ENCODE data around the gene MRNIP. TPM values are rescaled to one million over a fixed set of nuclear protein-coding genes. Genes with fewer than 3 reads are reported as not detected.
A peak's percentile ranks its signal among the peaks of the same experiment; 100 is the strongest.

Gene MRNIP
- total RNA-seq, 1 experiment from 2014 or later, result 36.2 TPM

- Histone ChIP-seq H3K4me2 (ENCODE audit: low read length) (no peak overlapping the region), H4K20me1 (ENCODE audit: insufficient read depth) (peaks cover 2% of the 10 kb centered on the region; the same call in 1 of the 2 replicates), H2AFZ (ENCODE audit: low read depth, low read length, poor library complexity, severe bottlenecking) (no peak overlapping the region), H3K9ac (ENCODE audit: low read length) (no peak overlapping the region), H3K9me3 (ENCODE audit: control insufficient read depth in 1 of 2, insufficient read depth in 1 of 2, low read depth in 1 of 2, low read length in 2 of 2) (no peaks in the 10 kb centered on the region), H3K27me3 (ENCODE audit: insufficient read depth, low read length) (no peaks in the 10 kb centered on the region), H3K4me3 (replicated peaks in 1 of 2; ENCODE audit: low read depth in 1 of 2, low read length in 2 of 2) (no peak overlapping the region), H3K79me2 (ENCODE audit: insufficient read depth, low read length) (peaks cover 12% of the 10 kb centered on the region), H3K4me1 (ENCODE audit: control insufficient read depth in 1 of 2, insufficient read depth in 2 of 2, low read length in 2 of 2) (peaks cover 30 to 41% of the 10 kb centered on the region in 2 experiments), H3K36me3 (ENCODE audit: control insufficient read depth in 1 of 2, insufficient read depth in 2 of 2, low read length in 2 of 2) (peaks cover 19 to 25% of the 10 kb centered on the region in 2 experiments; a peak in 3 of 4 replicates), H3K9me2 (ENCODE audit: insufficient read depth) (no peaks in the 10 kb centered on the region), H3K27ac (ENCODE audit: low read depth, low read length) (peak overlapping the region; percentile 99; the same call in 1 of the 2 replicates)
- no peak for TF ChIP-seq ATF3 (IDR thresholded peaks at IDR 0.05)
- TF ChIP-seq, protein P1, sequence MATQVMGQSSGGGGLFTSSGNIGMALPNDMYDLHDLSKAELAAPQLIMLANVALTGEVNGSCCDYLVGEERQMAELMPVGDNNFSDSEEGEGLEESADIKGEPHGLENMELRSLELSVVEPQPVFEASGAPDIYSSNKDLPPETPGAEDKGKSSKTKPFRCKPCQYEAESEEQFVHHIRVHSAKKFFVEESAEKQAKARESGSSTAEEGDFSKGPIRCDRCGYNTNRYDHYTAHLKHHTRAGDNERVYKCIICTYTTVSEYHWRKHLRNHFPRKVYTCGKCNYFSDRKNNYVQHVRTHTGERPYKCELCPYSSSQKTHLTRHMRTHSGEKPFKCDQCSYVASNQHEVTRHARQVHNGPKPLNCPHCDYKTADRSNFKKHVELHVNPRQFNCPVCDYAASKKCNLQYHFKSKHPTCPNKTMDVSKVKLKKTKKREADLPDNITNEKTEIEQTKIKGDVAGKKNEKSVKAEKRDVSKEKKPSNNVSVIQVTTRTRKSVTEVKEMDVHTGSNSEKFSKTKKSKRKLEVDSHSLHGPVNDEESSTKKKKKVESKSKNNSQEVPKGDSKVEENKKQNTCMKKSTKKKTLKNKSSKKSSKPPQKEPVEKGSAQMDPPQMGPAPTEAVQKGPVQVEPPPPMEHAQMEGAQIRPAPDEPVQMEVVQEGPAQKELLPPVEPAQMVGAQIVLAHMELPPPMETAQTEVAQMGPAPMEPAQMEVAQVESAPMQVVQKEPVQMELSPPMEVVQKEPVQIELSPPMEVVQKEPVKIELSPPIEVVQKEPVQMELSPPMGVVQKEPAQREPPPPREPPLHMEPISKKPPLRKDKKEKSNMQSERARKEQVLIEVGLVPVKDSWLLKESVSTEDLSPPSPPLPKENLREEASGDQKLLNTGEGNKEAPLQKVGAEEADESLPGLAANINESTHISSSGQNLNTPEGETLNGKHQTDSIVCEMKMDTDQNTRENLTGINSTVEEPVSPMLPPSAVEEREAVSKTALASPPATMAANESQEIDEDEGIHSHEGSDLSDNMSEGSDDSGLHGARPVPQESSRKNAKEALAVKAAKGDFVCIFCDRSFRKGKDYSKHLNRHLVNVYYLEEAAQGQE (IDR thresholded peaks at IDR 0.05; ENCODE audit: low read depth), result no peak
- no peak for TF ChIP-seq SIN3A (IDR thresholded peaks at IDR 0.05; ENCODE audit: low read depth)
- no peak for TF ChIP-seq EZH2 (IDR thresholded peaks at IDR 0.05)
- no peak for TF ChIP-seq ZFX (IDR thresholded peaks at IDR 0.05)
- TF ChIP-seq EGR1 (IDR thresholded peaks at IDR 0.05; ENCODE audit: low read depth), result no peak
- TF ChIP-seq POLR2A (IDR thresholded peaks at IDR 0.05; ENCODE audit: borderline replicate concordance, extremely low read depth, insufficient read depth, insufficient read length), result no peak
- no peak for TF ChIP-seq FOSL1 (IDR thresholded peaks at IDR 0.05; ENCODE audit: low read depth)
- TF ChIP-seq SRF (IDR thresholded peaks at IDR 0.05; ENCODE audit: low read depth), result no peak
- TF ChIP-seq, protein P2, sequence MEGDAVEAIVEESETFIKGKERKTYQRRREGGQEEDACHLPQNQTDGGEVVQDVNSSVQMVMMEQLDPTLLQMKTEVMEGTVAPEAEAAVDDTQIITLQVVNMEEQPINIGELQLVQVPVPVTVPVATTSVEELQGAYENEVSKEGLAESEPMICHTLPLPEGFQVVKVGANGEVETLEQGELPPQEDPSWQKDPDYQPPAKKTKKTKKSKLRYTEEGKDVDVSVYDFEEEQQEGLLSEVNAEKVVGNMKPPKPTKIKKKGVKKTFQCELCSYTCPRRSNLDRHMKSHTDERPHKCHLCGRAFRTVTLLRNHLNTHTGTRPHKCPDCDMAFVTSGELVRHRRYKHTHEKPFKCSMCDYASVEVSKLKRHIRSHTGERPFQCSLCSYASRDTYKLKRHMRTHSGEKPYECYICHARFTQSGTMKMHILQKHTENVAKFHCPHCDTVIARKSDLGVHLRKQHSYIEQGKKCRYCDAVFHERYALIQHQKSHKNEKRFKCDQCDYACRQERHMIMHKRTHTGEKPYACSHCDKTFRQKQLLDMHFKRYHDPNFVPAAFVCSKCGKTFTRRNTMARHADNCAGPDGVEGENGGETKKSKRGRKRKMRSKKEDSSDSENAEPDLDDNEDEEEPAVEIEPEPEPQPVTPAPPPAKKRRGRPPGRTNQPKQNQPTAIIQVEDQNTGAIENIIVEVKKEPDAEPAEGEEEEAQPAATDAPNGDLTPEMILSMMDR (IDR thresholded peaks at IDR 0.05 in 2 of 3, conservative IDR thresholded peaks at IDR 0.05 in 1 of 3; ENCODE audit: borderline replicate concordance in 1 of 3, insufficient read depth in 1 of 3, low read depth in 2 of 3, low read length in 2 of 3), result no peak
- TF ChIP-seq, protein P3, sequence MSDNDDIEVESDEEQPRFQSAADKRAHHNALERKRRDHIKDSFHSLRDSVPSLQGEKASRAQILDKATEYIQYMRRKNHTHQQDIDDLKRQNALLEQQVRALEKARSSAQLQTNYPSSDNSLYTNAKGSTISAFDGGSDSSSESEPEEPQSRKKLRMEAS (IDR thresholded peaks at IDR 0.05), result no peak
- no peak for TF ChIP-seq EZH2phosphoT487 (IDR thresholded peaks at IDR 0.05; ENCODE audit: borderline replicate concordance)
- no peak for TF ChIP-seq TCF7L2 (IDR thresholded peaks at IDR 0.05; ENCODE audit: borderline replicate concordance, extremely low read depth, insufficient read depth, insufficient read length)
- no peak for TF ChIP-seq CEBPB (IDR thresholded peaks at IDR 0.05; ENCODE audit: low read depth)
- no peak for TF ChIP-seq JUND (IDR thresholded peaks at IDR 0.05)
- TF ChIP-seq YY1 (IDR thresholded peaks at IDR 0.05; ENCODE audit: extremely low read depth, insufficient replicate concordance, low read depth, low read length), result no peak
- no peak for TF ChIP-seq CBX3 (IDR thresholded peaks at IDR 0.05; ENCODE audit: low read depth)
- TF ChIP-seq RAD21 (IDR thresholded peaks at IDR 0.05; ENCODE audit: low read depth), result no peak
- no peak for TF ChIP-seq POLR2AphosphoS5 (IDR thresholded peaks at IDR 0.05; ENCODE audit: low read depth, low read length)
- TF ChIP-seq SP1 (IDR thresholded peaks at IDR 0.05; ENCODE audit: low read depth), result no peak
- ATAC-seq (no peak), DNase-seq (ENCODE audit: low read depth, low spot score) (no peak)
- POLR2A ChIA-PET, result interaction anchor here (0.7 to 0.9 kb wide), 2 partner anchors 193 to 667 kb away, joined by 3 read pairs; partner anchors contain the start of gene HNRNPH1
- RAD21 ChIA-PET (ENCODE audit: low non-redundant PET in 1 of 2, low total read pairs in 2 of 2, uncharacterized antibody in 2 of 2, unreplicated experiment in 2 of 2), result interaction anchor here in 1 of 2 experiments (0.6 kb wide), 1 partner anchor 15 kb away, joined by 3 read pairs; no protein-coding TSS in a partner anchor
- no TSS peak for BruUV-seq (replicated peaks)
- CTCF ChIA-PET, result no interaction called here
- intact Hi-C loops (cut with micrococcal nuclease), result no loop called here
These were observed 41.7 kb downstream of the MRNIP start for GRCh38 chr5:179816796-179817469.
